SK-N-SH treated with all-trans-retinoic acid at 6 μM for 48 hours (cell line): Measurements from ENCODE around the gene CYP2E1.

Experiments used
- CSDC2 ChIP-seq: fragments of 250-450 bp; sonication (Bioruptor Pico); IDR thresholded peaks from 2 replicates; pipeline ENCODE4 v1.5.0; 2020; ENCODE audit warnings: mild to moderate bottlenecking, moderate library complexity
- ESRRG ChIP-seq: fragments of 250-450 bp; sonication (Bioruptor Pico); IDR thresholded peaks from 2 replicates; pipeline ENCODE4 v1.6.1; 2021; ENCODE audit warnings: mild to moderate bottlenecking
- GLIS3 ChIP-seq: fragments of 250-450 bp; sonication (Bioruptor Pico); IDR thresholded peaks from 2 replicates; pipeline ENCODE4 v1.5.0; 2020; ENCODE audit warnings: mild to moderate bottlenecking, moderate library complexity
- OSR1 ChIP-seq: fragments of 250-450 bp; sonication (Bioruptor Pico); IDR thresholded peaks from 2 replicates; pipeline ENCODE4 v1.8.0; 2022; ENCODE audit warnings: moderate library complexity, mild to moderate bottlenecking, inconsistent platforms
- SNAI2 ChIP-seq: fragments of 250-450 bp; sonication (Bioruptor Pico); IDR thresholded peaks from 2 replicates; pipeline ENCODE4 v1.5.0; 2020; ENCODE audit warnings: mild to moderate bottlenecking, moderate library complexity
- TOX ChIP-seq: fragments of 250-450 bp; sonication (Bioruptor Pico); IDR thresholded peaks from 2 replicates; pipeline ENCODE4 v1.8.0; 2021; ENCODE audit warnings: mild to moderate bottlenecking, moderate library complexity, borderline replicate concordance
- TSHZ2 ChIP-seq: fragments of 250-450 bp; sonication (Bioruptor Pico); IDR thresholded peaks from 2 replicates; pipeline ENCODE4 v1.5.0; 2020; ENCODE audit warnings: mild to moderate bottlenecking, moderate library complexity
- ZFP3 ChIP-seq: fragments of 250-450 bp; sonication (Bioruptor Pico); IDR thresholded peaks from 2 replicates; pipeline ENCODE4 v1.5.0; 2020; ENCODE audit warnings: mild to moderate bottlenecking, moderate library complexity
- TF ChIP-seq, protein P1 (sequence below): fragments of 250-450 bp; sonication (Bioruptor Pico); IDR thresholded peaks from 2 replicates; pipeline ENCODE4 v1.8.0; 2020; ENCODE audit warnings: mild to moderate bottlenecking, moderate library complexity, borderline replicate concordance
- TF ChIP-seq, protein P2 (sequence below): fragments of 250-450 bp; sonication (Bioruptor Pico); IDR thresholded peaks from 2 replicates; pipeline ENCODE4 v1.5.1; 2021; ENCODE audit warnings: mild to moderate bottlenecking, moderate library complexity
- TF ChIP-seq, protein P3 (sequence below): fragments of 250-450 bp; sonication (Bioruptor Pico); IDR thresholded peaks from 2 replicates; pipeline ENCODE4 v1.8.0; 2021; ENCODE audit warnings: low read depth, mild to moderate bottlenecking, moderate library complexity, borderline replicate concordance

DNA sequence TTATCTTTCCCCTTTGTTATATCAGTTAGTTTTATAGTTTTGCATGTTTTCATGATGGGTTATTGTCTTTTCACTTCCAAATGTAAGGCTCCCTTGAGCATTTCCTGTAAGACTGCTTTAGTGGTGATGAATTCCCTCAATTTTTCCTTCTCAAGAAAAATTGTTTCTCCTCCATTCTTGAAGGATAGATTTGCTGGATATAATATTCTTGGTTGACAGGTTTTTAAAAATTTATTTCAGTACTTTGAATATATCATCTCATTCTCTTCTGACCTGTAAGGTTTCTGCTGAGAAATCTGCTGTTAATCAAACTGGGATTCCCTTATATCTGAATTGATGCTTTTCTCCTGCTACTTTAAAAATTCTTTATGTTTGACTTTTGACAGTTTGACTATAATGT is 40.1 kb upstream of the CYP2E1 start:
- TF ChIP-seq, protein P1, sequence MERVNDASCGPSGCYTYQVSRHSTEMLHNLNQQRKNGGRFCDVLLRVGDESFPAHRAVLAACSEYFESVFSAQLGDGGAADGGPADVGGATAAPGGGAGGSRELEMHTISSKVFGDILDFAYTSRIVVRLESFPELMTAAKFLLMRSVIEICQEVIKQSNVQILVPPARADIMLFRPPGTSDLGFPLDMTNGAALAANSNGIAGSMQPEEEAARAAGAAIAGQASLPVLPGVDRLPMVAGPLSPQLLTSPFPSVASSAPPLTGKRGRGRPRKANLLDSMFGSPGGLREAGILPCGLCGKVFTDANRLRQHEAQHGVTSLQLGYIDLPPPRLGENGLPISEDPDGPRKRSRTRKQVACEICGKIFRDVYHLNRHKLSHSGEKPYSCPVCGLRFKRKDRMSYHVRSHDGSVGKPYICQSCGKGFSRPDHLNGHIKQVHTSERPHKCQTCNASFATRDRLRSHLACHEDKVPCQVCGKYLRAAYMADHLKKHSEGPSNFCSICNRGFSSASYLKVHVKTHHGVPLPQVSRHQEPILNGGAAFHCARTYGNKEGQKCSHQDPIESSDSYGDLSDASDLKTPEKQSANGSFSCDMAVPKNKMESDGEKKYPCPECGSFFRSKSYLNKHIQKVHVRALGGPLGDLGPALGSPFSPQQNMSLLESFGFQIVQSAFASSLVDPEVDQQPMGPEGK (CRISPR knock-in tag), result no peak
- no peak for TF ChIP-seq ZFP3 (CRISPR knock-in tag)
- TF ChIP-seq, protein P2, sequence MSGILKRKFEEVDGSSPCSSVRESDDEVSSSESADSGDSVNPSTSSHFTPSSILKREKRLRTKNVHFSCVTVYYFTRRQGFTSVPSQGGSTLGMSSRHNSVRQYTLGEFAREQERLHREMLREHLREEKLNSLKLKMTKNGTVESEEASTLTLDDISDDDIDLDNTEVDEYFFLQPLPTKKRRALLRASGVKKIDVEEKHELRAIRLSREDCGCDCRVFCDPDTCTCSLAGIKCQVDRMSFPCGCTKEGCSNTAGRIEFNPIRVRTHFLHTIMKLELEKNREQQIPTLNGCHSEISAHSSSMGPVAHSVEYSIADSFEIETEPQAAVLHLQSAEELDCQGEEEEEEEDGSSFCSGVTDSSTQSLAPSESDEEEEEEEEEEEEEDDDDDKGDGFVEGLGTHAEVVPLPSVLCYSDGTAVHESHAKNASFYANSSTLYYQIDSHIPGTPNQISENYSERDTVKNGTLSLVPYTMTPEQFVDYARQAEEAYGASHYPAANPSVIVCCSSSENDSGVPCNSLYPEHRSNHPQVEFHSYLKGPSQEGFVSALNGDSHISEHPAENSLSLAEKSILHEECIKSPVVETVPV (CRISPR knock-in tag), result no peak
- TF ChIP-seq, protein P3, sequence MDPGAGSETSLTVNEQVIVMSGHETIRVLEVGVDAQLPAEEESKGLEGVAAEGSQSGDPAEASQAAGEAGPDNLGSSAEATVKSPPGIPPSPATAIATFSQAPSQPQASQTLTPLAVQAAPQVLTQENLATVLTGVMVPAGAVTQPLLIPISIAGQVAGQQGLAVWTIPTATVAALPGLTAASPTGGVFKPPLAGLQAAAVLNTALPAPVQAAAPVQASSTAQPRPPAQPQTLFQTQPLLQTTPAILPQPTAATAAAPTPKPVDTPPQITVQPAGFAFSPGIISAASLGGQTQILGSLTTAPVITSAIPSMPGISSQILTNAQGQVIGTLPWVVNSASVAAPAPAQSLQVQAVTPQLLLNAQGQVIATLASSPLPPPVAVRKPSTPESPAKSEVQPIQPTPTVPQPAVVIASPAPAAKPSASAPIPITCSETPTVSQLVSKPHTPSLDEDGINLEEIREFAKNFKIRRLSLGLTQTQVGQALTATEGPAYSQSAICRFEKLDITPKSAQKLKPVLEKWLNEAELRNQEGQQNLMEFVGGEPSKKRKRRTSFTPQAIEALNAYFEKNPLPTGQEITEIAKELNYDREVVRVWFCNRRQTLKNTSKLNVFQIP (CRISPR knock-in tag), result no peak
- no peak for TF ChIP-seq GLIS3
- TF ChIP-seq ESRRG, result no peak
- TF ChIP-seq SNAI2, result no peak
- TF ChIP-seq TSHZ2 (CRISPR knock-in tag), result no peak
- no peak for TF ChIP-seq OSR1 (CRISPR knock-in tag)
- no peak for TF ChIP-seq CSDC2 (CRISPR knock-in tag)
- TF ChIP-seq TOX (CRISPR knock-in tag), result no peak
